HUES48 (cell line): ENCODE data around the gene SLC6A4.
"Not testable (repeated sequence)": the region's sequence is repeated elsewhere in the genome, so short reads cannot be mapped to it uniquely, and the experiment has no call there.

ENCODE experiments used
- H3K27ac ChIP-seq: one replicate; pipeline ENCODE4 v1.7.0; 2013; ENCODE audit warnings: low read depth, low read length, inconsistent platforms
- H3K27me3 ChIP-seq: 2 replicates; pipeline ENCODE4 v1.6.1; 2013; ENCODE audit warnings: mild to moderate bottlenecking, low read length; ENCODE audit not compliant: control insufficient read depth, insufficient read depth
- H3K36me3 ChIP-seq: 2 replicates; pipeline ENCODE4 v1.6.1; 2013; ENCODE audit warnings: low read length; ENCODE audit not compliant: control insufficient read depth, insufficient read depth
- H3K4me1 ChIP-seq: 2 replicates; pipeline ENCODE4 v1.6.1; 2013; ENCODE audit warnings: mild to moderate bottlenecking, low read length; ENCODE audit not compliant: control insufficient read depth, insufficient read depth
- H3K4me3 ChIP-seq: 2 replicates; pipeline ENCODE4 v1.5.1; 2013; ENCODE audit warnings: mild to moderate bottlenecking, low read depth, low read length
- H3K9ac ChIP-seq: 2 replicates; pipeline ENCODE4 v1.6.1; 2013; ENCODE audit warnings: mild to moderate bottlenecking, low read depth, low read length, moderate library complexity
- H3K9me3 ChIP-seq: 2 replicates; pipeline ENCODE4 v1.6.1; 2013; ENCODE audit warnings: low read length; ENCODE audit not compliant: control insufficient read depth, insufficient read depth

The SLC6A4 gene

DNA sequence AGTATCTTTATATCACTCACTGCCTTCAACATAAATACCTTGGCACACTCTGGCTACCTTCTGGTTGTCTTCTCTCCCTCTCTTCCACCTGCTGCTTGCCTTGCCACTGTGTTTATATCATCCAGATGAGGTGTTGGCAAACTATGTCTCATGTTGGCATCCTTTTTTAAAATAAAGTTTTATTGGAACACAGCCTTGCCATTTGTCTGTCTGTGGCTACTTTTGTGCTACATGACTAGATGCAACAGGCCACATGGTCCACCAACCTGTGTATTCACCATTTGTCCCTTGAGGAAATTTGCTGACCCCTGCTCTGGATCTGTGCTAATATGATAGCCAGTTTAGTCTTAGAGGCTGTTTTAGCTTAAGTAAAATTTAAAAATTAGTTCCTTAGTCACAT lies 82.0 kb downstream of the SLC6A4 start:
- H3K9ac ChIP-seq, result no peak overlapping the region
- no peaks in the 10 kb centered on the region for H3K9me3 ChIP-seq
- H3K4me1 ChIP-seq, result no peaks in the 10 kb centered on the region
- H3K27ac ChIP-seq, result no peak overlapping the region
- H3K27me3 ChIP-seq, result no peaks in the 10 kb centered on the region
- H3K36me3 ChIP-seq, result 0 out of 2 replicates have a peak, but pooled peaks cover 6% of the 10 kb centered on the region
- no peak overlapping the region for H3K4me3 ChIP-seq

DNA sequence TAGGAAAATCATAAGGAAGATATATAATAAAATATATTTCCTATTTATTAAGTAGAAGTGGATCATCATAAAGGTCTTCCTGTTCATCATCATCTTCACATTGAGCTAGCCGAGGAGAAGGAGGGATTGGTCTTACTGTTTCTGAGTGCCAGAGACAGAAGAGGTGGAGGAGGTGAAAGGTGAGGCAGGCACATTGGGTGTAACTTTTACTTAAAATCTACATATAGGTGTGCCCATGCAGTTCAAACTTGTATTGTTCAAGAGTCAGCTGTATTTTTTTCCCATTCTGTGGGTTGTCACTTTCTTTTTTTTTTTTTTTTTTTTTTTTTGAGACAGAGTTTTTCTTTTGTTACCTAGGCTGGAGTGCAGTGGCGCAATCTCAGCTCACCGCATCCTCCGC lies 84.0 kb downstream of the SLC6A4 start:
- Histone ChIP-seq H3K9me3 (no peaks in the 10 kb centered on the region), H3K9ac (no peak overlapping the region), H3K27me3 (no peaks in the 10 kb centered on the region), H3K36me3 (0 out of 2 replicates have a peak, but pooled peaks cover 6% of the 10 kb centered on the region), H3K27ac (no peak overlapping the region), H3K4me3 (no peak overlapping the region), H3K4me1 (no peaks in the 10 kb centered on the region)

DNA sequence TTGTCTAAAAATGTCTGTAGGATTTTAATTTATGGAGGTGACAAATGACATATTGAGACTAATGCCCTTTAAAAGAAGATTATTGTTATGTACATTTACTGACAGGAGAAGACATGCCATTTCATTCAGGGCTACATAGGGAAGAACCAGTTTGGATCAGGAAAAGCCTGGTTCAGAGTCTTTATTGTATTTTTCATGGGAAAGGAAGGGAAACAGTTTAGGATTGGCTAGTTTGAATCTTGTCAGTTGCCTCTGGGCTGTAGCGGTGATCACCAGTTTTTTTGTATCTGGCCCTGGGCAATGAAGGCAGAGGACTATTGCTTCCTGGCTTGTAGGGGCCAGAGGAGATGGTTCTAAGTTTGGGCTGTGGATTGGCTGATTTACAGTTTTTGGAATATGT lies 87.1 kb downstream of the SLC6A4 start:
- Histone ChIP-seq H3K4me1 (no peaks in the 10 kb centered on the region), H3K27ac (no peak overlapping the region), H3K4me3 (no peak overlapping the region), H3K27me3 (no peaks in the 10 kb centered on the region), H3K9ac (no peak overlapping the region), H3K36me3 (0 out of 2 replicates have a peak, but pooled peaks cover 2% of the 10 kb centered on the region), H3K9me3 (no peaks in the 10 kb centered on the region)

DNA sequence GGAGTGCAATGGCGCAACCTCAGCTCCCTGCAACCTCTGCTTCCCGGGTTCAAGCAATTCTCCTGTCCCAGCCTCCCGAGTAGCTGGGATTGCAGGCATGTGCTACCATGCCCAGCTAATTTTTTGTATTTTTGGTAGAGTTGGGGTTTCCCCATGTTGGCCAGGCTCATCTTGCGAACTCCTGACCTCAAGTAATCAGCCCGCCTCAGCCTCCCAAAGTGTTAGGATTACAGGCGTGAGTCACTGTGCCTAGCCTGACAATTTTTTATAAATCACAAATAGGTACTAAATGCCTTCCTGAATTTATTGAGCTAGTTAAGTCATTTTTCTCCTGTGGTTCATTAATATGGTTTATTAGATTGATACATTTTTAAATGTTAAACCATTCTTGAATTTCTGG lies 87.6 kb downstream of the SLC6A4 start:
- not testable (repeated sequence) for H3K9ac ChIP-seq, H3K27ac ChIP-seq, H3K9me3 ChIP-seq, H3K4me3 ChIP-seq, H3K36me3 ChIP-seq, H3K4me1 ChIP-seq, H3K27me3 ChIP-seq
